A204.1 (cell line): Measurements from ENCODE around the gene GRIN2B.

Experiments
- FAIRE-seq: peaks from 2 replicates; lab custom pipeline; 2012; peaks lifted over from hg19 to GRCh38; lab: Jason Lieb, UNC

GRIN2B gene

DNA sequence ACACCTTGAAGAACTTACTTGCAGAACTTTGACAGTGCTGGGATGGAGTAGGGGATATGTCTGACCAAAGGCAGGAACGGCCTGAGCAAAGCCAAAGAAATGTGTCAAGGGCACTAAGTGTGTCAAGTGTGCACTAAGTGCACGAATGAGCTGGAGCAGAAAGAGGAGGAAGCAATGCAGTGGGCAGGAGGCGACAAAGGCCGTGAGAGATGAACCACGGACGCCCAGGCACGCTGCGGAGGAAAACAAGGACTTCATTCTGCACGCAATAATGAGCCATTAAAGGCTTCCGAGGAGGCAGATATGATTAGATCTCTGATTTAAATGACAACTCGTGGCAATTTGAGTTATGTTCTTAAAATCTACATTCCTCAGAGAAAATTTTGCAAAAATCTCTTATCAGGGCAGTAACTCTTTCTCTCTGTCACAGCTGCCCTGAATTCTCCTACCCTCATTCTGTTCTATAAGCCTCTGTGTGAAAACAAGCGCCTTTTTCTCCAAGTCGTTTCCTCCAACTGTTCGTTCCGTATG is 25.3 kb downstream of the GRIN2B start:
- no peak for FAIRE-seq

DNA sequence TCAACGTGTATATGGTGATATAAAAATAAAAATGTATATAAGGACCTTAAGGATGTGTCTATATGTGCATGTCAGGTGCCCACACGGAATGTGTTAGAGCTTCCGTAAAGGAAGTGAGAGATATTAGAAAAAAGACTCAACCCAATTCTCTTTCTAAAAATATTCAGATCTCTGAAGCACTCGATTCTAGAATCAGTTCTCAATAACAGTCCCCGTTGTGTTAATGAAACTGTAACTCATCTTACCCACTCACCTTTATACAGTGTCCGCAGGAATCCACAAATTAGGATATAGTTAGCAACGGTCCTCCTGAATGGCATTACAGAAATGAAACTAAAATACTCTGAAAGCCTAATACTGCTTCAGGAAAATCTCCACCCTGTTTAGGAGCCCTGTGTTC is 29.3 kb downstream of the GRIN2B start:
- FAIRE-seq = no peak

DNA sequence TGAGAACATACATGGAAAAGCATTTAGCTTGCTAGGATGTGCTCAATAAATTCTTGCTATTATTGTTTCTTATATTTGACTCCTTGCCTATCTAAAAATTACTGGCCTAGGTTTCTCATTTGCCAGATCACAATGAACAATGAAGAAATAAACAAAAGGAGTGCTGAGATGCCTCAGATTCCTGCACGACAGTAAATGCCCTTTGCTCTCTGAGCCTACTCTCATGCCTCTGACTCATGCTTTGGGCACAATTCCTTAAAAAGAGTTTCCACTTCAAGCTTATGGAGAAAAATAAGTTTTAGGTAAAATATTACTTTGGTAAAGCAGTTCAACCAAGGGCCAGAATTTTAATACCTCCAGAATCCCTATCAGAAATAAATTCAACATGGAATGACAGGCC is 30.9 kb downstream of the GRIN2B start:
- no peak for FAIRE-seq

DNA sequence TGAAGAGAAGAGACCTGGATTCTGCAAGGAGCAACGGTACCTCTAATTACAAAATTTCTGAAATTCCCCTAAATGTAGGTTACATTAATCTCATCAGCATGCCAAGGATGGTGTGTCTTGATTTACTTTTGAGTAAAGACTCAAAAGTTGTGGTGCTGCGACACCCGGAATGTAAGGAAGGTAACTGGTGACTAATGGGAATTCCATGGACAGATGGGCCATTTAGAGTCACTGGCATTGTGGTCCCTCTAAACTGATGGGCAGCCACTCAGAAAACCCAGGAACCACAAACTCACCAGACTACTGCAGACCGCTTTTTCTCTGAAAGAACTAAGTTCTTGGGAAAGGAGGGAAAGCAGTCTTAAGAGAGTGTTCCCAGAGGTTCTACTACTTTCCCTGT is 32.8 kb downstream of the GRIN2B start:
- FAIRE-seq = no peak

DNA sequence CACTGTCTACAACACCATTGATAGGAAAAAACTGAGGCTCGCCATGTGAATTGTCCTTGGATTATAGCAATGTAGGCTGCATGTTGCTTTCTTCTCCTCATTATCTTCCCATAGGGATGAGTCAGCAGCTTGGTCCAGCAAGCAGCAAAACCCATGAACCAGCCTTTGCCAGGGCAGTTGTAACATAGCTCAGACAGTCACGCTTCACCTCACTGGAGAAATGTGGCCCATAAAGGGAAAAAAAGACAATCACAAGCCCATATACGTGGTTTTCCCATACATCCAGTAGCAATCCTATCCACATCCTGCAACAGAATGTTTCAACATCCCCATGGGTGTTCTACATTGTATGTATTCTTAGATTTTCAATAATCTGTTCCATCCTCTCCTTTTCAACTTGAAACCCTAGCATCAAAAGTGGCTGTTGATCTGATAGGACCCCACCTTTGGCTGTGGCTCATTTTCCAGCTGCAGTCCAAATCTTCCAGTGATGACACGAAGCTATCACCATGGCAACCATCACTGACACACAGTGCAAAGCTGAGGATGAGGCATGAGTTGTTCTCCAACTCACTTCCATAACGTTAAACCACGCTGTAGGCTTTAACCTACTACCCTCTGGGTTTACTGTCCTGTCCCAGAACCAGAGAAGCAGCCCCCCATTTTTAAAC is 34.0 kb downstream of the GRIN2B start:
- FAIRE-seq = no peak

DNA sequence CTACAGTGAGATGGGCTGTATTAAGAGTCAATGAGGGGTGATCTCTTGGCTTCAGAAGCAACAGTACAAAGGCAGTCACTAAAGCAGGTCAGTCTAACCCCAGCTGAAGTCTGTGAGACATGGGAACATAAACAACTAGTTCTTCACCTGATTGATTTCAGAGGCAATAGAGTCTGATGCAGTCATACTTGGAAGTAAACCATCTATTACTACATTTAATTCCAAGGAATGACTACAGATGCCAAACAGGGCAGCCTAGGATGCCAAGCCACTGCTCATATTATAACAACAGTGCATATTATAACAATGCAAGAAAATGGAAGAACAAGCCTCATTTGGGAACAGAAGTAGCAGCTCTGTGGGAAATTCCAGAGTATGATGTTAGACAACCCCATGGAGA is 35.8 kb downstream of the GRIN2B start:
- no peak for FAIRE-seq

DNA sequence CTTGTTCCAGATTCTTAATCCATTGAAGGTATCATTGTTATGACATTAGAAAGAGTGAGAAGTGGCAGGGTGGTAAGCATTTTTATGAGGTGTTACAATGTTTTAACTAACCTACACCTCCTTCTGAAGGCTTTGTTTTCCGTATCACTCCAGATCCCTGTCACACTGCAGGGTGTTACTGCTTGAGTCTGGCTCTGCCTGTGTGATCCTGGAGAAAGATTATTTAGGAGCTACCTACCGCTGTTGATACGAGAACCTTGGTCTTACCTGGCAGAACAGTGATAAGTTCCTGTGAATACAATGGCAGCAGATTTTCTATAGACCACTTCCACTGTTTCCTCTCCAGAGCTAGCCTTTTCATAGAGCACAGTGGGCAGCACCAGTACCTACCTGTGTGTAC is 36.2 kb downstream of the GRIN2B start:
- no peak for FAIRE-seq

DNA sequence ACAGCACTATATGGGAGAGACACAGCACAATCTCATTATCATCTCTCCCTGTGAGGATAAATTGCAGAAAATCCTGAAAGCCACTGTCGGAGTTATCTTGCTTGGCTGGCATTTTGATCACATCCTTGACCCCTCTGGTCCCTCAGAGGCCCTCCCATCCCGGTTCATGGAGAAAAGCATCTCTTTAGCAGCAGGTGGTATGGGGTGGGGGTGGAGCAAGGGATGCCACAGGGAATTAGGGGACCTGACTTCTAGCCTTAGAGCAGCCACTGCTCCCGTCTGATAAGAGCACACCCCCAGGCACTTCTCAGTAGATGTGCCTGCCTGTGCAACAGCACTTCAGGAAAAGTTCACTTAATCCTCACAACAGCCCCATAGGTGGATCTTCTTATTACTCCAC is 38.6 kb downstream of the GRIN2B start:
- no peak for FAIRE-seq

DNA sequence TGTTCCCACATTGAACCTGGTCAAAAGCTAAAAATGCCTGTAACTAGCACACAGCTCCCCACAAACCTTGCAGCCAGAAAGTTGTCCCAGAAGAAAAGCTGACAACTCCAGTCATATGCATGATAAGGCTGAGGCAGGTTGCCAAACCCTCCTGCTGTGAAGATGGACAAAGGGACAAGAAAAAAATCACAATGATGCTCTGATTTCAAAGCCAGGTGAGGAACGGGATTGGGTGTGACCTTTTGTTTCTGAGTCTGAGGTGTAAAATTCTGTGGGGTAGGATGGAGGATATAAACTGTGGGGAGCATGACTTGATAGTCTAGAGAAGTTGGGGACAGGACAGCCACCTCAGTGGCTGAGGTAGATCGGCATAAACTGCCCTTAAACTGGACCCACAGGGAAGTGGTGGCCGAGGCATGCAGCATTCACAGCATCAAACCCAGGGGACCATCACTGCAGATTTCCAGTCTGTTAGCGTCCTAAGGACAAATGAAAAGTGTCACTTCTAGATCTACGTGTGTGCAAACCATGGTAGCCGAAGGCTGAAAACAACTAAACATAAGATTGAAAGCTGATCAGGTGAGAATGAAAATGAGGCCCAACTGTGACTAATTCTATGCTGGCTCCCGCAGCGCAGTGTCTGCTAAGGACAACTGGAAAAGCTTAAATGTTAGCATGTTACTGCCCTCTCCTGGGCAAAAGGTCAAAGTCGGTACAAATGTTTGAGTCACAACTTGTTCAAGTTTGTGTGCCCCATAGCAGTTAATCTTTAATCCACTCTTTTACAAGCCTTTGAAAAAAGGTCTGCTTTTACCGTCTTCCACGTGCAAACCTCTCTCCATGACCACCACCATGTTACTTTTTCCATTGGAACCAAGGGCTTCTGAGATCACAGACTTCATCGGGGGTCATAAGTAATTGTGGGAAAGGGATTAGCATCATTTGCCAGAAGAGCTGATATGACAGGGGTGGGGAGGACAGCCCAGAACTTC is 39.8 kb downstream of the GRIN2B start:
- no peak for FAIRE-seq

DNA sequence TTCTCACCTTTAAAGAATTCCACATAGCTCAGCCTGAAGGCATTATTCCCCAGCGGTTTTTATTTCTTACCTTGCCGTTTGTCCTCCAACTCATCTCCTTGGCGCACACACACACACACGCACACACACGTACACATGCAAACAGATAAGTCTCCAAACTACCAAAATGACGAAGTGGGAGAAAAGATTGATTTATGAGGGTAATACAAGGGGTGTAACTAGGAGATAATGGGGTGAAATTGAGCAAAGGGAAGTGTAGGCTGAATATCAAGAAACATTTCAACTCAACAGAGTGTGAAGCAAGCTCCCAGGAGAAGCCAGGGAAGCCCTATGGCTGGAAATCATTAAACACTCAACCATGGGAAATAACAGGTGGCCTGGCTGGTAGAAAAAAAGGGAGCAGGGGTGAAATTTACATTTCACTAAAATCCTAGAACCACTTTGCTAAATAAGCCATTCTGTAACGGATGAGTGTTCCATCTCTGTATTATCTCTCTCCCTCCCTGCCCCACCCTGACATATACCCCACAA is 41.0 kb downstream of the GRIN2B start:
- no peak for FAIRE-seq

DNA sequence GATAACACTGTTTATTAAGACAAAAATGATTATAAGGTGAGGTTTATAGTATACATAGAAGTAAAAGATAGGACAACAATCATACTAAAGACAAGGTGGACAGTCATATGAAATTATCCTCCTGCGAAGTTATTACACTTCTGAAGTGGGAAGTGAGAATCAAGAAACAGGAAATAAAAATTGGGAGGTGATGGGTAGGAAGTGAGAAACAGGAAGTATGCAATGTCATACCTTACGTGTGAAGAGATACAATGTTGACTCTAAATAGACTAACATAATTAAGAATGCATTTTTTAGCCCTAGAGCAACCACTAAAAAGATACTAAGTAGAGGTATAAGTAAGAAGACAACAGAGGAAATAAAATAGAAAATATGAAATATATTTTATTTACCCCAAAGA is 43.7 kb downstream of the GRIN2B start:
- FAIRE-seq = no peak

DNA sequence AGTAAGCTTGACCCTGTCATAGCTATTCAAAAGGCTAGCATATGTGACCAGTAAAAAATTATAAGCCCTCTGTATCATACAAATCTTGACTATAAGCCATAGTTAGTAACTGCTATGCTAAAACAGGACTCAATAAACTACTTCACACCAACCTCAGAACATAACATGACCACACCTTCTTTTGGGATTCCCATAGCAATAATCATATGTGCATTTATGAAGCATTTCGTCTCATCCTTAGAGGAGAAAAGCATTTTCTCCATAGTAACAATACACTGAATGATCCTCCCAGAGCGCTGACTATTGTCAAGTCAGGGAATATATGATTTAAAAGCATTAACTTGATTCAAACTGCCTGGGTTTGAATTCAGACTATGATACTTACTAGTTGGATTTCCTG is 46.2 kb downstream of the GRIN2B start:
- no peak for FAIRE-seq
